ENCODE data around the gene GUCY1A1. TPM values are rescaled to one million over a fixed set of nuclear protein-coding genes. Genes with fewer than 3 reads are reported as not detected.

GUCY1A1 gene
- total RNA-seq, 3 donors from 2014 or later, result 7.4 to 213 (median 18.8) TPM

DNA sequence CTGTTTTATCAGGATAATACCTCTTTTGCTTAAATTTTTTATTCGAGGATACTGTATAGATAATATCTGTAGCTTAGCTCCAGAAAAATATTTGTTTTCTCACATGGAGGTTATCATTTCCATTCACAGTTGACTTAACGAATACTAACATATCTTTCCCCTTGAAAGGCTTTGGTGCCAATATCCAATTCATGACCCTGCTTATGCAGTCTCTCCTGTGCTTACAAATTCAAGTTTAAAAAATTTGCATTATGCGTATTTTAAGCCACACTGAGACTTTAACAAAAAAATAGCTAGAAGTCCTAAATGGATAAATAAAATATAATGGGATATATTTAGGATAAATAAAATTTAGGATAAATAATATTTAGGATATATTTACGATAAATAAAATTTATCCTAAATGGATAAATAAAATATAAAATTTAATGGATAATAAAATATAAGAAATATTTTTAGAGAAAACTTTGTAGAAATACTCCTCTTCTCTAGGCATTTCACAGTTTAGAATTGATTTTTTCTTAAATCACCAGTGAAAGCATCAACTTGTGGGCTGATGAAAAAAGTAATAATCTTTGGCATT lies 114.7 kb downstream of the GUCY1A1 start:
- DNase-seq (no peak), ATAC-seq (no peak)

More for the DNA sequence above, 114.7 kb downstream of the GUCY1A1 start:
- no peaks in the 10 kb centered on the region for H3K4me1 ChIP-seq (ENCODE audit: low read depth)
- intact Hi-C loops (cut with DNase I, micrococcal nuclease), result loop anchor here in 1 of 2 donors (10.0 kb wide), 2 partner anchors 97 to 367 kb away; no protein-coding TSS in a partner anchor
- H3K9me3 ChIP-seq, result no peaks in the 10 kb centered on the region
- TF ChIP-seq, protein P1, sequence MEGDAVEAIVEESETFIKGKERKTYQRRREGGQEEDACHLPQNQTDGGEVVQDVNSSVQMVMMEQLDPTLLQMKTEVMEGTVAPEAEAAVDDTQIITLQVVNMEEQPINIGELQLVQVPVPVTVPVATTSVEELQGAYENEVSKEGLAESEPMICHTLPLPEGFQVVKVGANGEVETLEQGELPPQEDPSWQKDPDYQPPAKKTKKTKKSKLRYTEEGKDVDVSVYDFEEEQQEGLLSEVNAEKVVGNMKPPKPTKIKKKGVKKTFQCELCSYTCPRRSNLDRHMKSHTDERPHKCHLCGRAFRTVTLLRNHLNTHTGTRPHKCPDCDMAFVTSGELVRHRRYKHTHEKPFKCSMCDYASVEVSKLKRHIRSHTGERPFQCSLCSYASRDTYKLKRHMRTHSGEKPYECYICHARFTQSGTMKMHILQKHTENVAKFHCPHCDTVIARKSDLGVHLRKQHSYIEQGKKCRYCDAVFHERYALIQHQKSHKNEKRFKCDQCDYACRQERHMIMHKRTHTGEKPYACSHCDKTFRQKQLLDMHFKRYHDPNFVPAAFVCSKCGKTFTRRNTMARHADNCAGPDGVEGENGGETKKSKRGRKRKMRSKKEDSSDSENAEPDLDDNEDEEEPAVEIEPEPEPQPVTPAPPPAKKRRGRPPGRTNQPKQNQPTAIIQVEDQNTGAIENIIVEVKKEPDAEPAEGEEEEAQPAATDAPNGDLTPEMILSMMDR (IDR thresholded peaks at IDR 0.05), result no peak
- H3K36me3 ChIP-seq (ENCODE audit: low read depth), result no peaks in the 10 kb centered on the region
- no peak overlapping the region for H3K4me3 ChIP-seq

Other genes starting within 250 kb of the GUCY1A1 start
- 10 to 100 TPM in 1 of 3 donors, 1 to 10 TPM in 2; 1.9 to 42.1 (median 6.2) TPM for gene GUCY1B1, start 92.2 kb downstream of the GUCY1A1 start, total RNA-seq
- not detected for gene ASIC5, start 199.4 kb downstream of the GUCY1A1 start, total RNA-seq
- under 1 TPM; 0.35 to 0.70 (median 0.58) TPM for gene TDO2, start 236.8 kb downstream of the GUCY1A1 start, total RNA-seq

Measured in mucosa of descending colon (tissue), 3 donors.